Activated CD4-positive, alpha-beta T cell treated with anti-CD3 and anti-CD28 coated beads, Interleukin-2, amount 50 U/mL, for 1 hour (primary cell): ENCODE results near the gene ZNF665.
"Not testable (repeated sequence)": the region's sequence is repeated elsewhere in the genome, so short reads cannot be mapped to it uniquely, and the experiment has no call there.

Experiments
- DNase-seq: peaks from one replicate; pipeline ENCODE4 v3.0.0-alpha.2; 2020

ZNF665 gene

GRCh38 chr19:53192771-53193534 lies at the start of gene ZNF665:
ZNF665 (minus strand) TSS chr19:53193358; CDS start chr19:53182898, 10,460 bp downstream.
- peak; percentile 56 for DNase-seq

GRCh38 chr19:53237114-53237777 lies 44.1 kb upstream of the ZNF665 start:
- DNase-seq, result no peak

GRCh38 chr19:53224606-53225005 lies 31.4 kb upstream of the ZNF665 start:
- no peak for DNase-seq

- DNase-seq, result not testable (repeated sequence)
Measured at GRCh38 chr19:53222716-53223115, 29.6 kb upstream of the ZNF665 start.

GRCh38 chr19:53212703-53213320 lies 19.7 kb upstream of the ZNF665 start:
- DNase-seq, result no peak

GRCh38 chr19:53211554-53211953 lies 18.4 kb upstream of the ZNF665 start:
- DNase-seq, result not testable (repeated sequence)

- peak; percentile 99 for DNase-seq
Measured at GRCh38 chr19:53196777-53197396, 3.7 kb upstream of the ZNF665 start.

GRCh38 chr19:53195265-53195903 lies 2.2 kb upstream of the ZNF665 start:
- peak; percentile 64 for DNase-seq

- DNase-seq, result no peak
Measured at GRCh38 chr19:53193535-53194222, 521 bp upstream of the ZNF665 start.

- DNase-seq, result no peak
Measured at GRCh38 chr19:53190253-53190652, 2.9 kb downstream of the ZNF665 start.

- not testable (repeated sequence) for DNase-seq
Measured at GRCh38 chr19:53189691-53190198, 3.4 kb downstream of the ZNF665 start.

GRCh38 chr19:53185155-53185882 lies 7.8 kb downstream of the ZNF665 start:
- not testable (repeated sequence) for DNase-seq

- DNase-seq, result no peak
Measured at GRCh38 chr19:53183146-53183764, 9.9 kb downstream of the ZNF665 start.

- no peak for DNase-seq
Measured at GRCh38 chr19:53182202-53182601, 11.0 kb downstream of the ZNF665 start.

- DNase-seq, result no peak
Measured at GRCh38 chr19:53177986-53178385, 15.2 kb downstream of the ZNF665 start.

GRCh38 chr19:53172889-53173288 lies 20.3 kb downstream of the ZNF665 start:
- DNase-seq, result no peak

GRCh38 chr19:53165691-53166091 lies 27.5 kb downstream of the ZNF665 start:
- DNase-seq, result no peak

- DNase-seq, result no peak
Measured at GRCh38 chr19:53161123-53161522, 32.0 kb downstream of the ZNF665 start.

- no peak for DNase-seq
Measured at GRCh38 chr19:53160350-53160749, 32.8 kb downstream of the ZNF665 start.

- peak; percentile 17 for DNase-seq
Measured at GRCh38 chr19:53158119-53158656, 35.0 kb downstream of the ZNF665 start.

- no peak for DNase-seq
Measured at GRCh38 chr19:53157626-53158025, 35.5 kb downstream of the ZNF665 start.
